Measurements from ENCODE around the gene RPS18. TPM values are rescaled to one million over a fixed set of nuclear protein-coding genes. Genes with fewer than 3 reads are reported as not detected.

Gene RPS18
- total and polyA plus RNA-seq, 10 of the 15 experiments (the other 5 are each of a cell fraction or from before 2014, with no cell fraction given): 4,228 to 20,828 (median 7,406) TPM

DNA sequence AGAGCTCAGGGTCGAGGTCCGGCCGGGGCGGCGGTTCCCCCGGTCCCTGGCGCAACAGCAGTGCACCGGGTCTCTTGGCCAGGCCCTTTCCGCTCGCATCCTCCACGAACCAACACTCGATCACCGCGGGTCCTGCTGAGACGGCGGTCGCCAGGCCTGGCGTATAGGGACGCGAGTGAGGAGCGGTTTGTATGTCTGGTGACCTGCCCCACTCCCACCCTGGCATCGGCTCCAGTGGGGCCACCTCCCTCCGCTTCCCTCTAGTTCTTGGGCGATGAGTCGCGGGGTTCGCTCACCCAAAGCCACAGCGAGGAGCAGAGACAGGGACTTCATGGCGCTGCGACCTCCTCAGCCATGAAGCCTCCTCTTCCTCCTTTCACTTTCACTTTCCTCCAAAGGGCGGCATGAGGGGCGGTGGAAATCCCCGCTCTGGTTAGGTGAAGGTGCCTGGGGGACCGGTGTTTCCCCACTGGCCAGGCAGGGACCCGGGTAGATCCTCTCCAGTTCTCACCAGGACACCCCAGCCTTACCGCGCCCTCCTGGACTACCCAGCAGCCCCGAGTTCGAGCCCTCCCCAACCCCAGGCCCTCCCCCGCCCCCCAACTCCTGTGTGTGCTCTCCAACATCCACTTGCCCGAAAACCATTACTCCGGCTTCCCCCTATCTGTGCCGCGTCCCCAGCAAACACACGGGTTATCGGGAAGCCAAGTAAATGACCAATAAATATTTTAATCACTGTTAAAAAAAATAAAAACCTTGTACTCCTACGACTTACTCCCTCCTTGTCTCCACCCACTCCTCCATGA lies 42.0 kb downstream of the RPS18 start, which contains the start of gene TAPBP (continued):
- TF ChIP-seq, protein P1, sequence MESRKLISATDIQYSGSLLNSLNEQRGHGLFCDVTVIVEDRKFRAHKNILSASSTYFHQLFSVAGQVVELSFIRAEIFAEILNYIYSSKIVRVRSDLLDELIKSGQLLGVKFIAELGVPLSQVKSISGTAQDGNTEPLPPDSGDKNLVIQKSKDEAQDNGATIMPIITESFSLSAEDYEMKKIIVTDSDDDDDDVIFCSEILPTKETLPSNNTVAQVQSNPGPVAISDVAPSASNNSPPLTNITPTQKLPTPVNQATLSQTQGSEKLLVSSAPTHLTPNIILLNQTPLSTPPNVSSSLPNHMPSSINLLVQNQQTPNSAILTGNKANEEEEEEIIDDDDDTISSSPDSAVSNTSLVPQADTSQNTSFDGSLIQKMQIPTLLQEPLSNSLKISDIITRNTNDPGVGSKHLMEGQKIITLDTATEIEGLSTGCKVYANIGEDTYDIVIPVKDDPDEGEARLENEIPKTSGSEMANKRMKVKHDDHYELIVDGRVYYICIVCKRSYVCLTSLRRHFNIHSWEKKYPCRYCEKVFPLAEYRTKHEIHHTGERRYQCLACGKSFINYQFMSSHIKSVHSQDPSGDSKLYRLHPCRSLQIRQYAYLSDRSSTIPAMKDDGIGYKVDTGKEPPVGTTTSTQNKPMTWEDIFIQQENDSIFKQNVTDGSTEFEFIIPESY (IDR thresholded peaks at IDR 0.05): no peak
- peak; percentile 59; the same call in 1 of the 2 replicates for TF ChIP-seq MXI1 (IDR thresholded peaks at IDR 0.05; ENCODE audit: low read depth, low read length)
- peak in 1 of 2 experiments; percentile 56; a peak in 1 of 4 replicates for TF ChIP-seq ETV6 (conservative IDR thresholded peaks at IDR 0.05 in 1 of 2, IDR thresholded peaks at IDR 0.05 in 1 of 2; ENCODE audit: borderline replicate concordance in 1 of 2, low read depth in 1 of 2)
- TF ChIP-seq, protein P2, sequence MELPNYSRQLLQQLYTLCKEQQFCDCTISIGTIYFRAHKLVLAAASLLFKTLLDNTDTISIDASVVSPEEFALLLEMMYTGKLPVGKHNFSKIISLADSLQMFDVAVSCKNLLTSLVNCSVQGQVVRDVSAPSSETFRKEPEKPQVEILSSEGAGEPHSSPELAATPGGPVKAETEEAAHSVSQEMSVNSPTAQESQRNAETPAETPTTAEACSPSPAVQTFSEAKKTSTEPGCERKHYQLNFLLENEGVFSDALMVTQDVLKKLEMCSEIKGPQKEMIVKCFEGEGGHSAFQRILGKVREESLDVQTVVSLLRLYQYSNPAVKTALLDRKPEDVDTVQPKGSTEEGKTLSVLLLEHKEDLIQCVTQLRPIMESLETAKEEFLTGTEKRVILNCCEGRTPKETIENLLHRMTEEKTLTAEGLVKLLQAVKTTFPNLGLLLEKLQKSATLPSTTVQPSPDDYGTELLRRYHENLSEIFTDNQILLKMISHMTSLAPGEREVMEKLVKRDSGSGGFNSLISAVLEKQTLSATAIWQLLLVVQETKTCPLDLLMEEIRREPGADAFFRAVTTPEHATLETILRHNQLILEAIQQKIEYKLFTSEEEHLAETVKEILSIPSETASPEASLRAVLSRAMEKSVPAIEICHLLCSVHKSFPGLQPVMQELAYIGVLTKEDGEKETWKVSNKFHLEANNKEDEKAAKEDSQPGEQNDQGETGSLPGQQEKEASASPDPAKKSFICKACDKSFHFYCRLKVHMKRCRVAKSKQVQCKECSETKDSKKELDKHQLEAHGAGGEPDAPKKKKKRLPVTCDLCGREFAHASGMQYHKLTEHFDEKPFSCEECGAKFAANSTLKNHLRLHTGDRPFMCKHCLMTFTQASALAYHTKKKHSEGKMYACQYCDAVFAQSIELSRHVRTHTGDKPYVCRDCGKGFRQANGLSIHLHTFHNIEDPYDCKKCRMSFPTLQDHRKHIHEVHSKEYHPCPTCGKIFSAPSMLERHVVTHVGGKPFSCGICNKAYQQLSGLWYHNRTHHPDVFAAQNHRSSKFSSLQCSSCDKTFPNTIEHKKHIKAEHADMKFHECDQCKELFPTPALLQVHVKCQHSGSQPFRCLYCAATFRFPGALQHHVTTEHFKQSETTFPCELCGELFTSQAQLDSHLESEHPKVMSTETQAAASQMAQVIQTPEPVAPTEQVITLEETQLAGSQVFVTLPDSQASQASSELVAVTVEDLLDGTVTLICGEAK (IDR thresholded peaks at IDR 0.05; ENCODE audit: borderline replicate concordance): no peak
- no peak for TF ChIP-seq ZNF274 (IDR thresholded peaks at IDR 0.05; ENCODE audit: insufficient read depth, insufficient read length)
- TF ChIP-seq, protein P3, sequence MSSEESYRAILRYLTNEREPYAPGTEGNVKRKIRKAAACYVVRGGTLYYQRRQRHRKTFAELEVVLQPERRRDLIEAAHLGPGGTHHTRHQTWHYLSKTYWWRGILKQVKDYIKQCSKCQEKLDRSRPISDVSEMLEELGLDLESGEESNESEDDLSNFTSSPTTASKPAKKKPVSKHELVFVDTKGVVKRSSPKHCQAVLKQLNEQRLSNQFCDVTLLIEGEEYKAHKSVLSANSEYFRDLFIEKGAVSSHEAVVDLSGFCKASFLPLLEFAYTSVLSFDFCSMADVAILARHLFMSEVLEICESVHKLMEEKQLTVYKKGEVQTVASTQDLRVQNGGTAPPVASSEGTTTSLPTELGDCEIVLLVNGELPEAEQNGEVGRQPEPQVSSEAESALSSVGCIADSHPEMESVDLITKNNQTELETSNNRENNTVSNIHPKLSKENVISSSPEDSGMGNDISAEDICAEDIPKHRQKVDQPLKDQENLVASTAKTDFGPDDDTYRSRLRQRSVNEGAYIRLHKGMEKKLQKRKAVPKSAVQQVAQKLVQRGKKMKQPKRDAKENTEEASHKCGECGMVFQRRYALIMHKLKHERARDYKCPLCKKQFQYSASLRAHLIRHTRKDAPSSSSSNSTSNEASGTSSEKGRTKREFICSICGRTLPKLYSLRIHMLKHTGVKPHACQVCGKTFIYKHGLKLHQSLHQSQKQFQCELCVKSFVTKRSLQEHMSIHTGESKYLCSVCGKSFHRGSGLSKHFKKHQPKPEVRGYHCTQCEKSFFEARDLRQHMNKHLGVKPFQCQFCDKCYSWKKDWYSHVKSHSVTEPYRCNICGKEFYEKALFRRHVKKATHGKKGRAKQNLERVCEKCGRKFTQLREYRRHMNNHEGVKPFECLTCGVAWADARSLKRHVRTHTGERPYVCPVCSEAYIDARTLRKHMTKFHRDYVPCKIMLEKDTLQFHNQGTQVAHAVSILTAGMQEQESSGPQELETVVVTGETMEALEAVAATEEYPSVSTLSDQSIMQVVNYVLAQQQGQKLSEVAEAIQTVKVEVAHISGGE (CRISPR knock-in tag; IDR thresholded peaks at IDR 0.05): no peak
- no peak for TF ChIP-seq ZNF217 (IDR thresholded peaks at IDR 0.05)
- TF ChIP-seq, protein P4, sequence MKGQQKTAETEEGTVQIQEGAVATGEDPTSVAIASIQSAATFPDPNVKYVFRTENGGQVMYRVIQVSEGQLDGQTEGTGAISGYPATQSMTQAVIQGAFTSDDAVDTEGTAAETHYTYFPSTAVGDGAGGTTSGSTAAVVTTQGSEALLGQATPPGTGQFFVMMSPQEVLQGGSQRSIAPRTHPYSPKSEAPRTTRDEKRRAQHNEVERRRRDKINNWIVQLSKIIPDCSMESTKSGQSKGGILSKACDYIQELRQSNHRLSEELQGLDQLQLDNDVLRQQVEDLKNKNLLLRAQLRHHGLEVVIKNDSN (IDR thresholded peaks at IDR 0.05; ENCODE audit: borderline replicate concordance, extremely low read length, insufficient read depth, low read depth, low read length): no peak
- TF ChIP-seq ZNF622 (IDR thresholded peaks at IDR 0.05): no peak
- TF ChIP-seq POLR2A (IDR thresholded peaks at IDR 0.05; ENCODE audit: low read depth, low read length): peak; percentile 78
- TF ChIP-seq SMARCA5 (IDR thresholded peaks at IDR 0.05): peak; percentile 60; the same call in 1 of the 2 replicates
- peak; percentile 83 for TF ChIP-seq POLR2AphosphoS5 (IDR thresholded peaks at IDR 0.05; ENCODE audit: low read length)
- TF ChIP-seq, protein P5, sequence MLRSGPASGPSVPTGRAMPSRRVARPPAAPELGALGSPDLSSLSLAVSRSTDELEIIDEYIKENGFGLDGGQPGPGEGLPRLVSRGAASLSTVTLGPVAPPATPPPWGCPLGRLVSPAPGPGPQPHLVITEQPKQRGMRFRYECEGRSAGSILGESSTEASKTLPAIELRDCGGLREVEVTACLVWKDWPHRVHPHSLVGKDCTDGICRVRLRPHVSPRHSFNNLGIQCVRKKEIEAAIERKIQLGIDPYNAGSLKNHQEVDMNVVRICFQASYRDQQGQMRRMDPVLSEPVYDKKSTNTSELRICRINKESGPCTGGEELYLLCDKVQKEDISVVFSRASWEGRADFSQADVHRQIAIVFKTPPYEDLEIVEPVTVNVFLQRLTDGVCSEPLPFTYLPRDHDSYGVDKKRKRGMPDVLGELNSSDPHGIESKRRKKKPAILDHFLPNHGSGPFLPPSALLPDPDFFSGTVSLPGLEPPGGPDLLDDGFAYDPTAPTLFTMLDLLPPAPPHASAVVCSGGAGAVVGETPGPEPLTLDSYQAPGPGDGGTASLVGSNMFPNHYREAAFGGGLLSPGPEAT (IDR thresholded peaks at IDR 0.05; ENCODE audit: low read depth): peak; percentile 91
- TF ChIP-seq DPF2 (IDR thresholded peaks at IDR 0.05): peak; percentile 67
- peak; percentile 54 for TF ChIP-seq IKZF1 (conservative IDR thresholded peaks at IDR 0.05)
- peak; percentile 76 for TF ChIP-seq ZNF207 (IDR thresholded peaks at IDR 0.05; ENCODE audit: borderline replicate concordance)
- no peak for TF ChIP-seq EZH2 (IDR thresholded peaks at IDR 0.05; ENCODE audit: borderline replicate concordance, control insufficient read depth, low read depth, low read length)
